Activated gamma-delta T cell treated with anti-CD3 and anti-CD28 coated beads, Interleukin-2, amount 50 U/mL, for 16 hours (primary cell): ENCODE data around the gene SLC35F1.

Experiments used
- DNase-seq: peaks from one replicate; pipeline ENCODE4 v3.0.0-alpha.2; 2020; ENCODE audit warnings: low read depth

Gene SLC35F1

GRCh38 chr6:118313762-118314161, 406.7 kb downstream of the SLC35F1 start:
- DNase-seq: no peak

- no peak for DNase-seq
These were observed 409.8 kb downstream of the SLC35F1 start for GRCh38 chr6:118316796-118317384.

GRCh38 chr6:118317581-118318563, 410.8 kb downstream of the SLC35F1 start:
- DNase-seq: no peak

- no peak for DNase-seq
These were observed 411.6 kb downstream of the SLC35F1 start for GRCh38 chr6:118318648-118319047.

GRCh38 chr6:118319416-118319815, 412.4 kb downstream of the SLC35F1 start:
- no peak for DNase-seq

- no peak for DNase-seq
These were observed 413.0 kb downstream of the SLC35F1 start for GRCh38 chr6:118319894-118320649.

- no peak for DNase-seq
These were observed 413.6 kb downstream of the SLC35F1 start for GRCh38 chr6:118320652-118321051.

GRCh38 chr6:118324116-118324515, 417.1 kb downstream of the SLC35F1 start:
- DNase-seq: no peak

- DNase-seq: no peak
These were observed 418.3 kb downstream of the SLC35F1 start for GRCh38 chr6:118325220-118325860.

GRCh38 chr6:118326712-118327111, 419.6 kb downstream of the SLC35F1 start:
- no peak for DNase-seq

- no peak for DNase-seq
These were observed 420.2 kb downstream of the SLC35F1 start for GRCh38 chr6:118327237-118327636.

- DNase-seq: no peak
These were observed 426.7 kb downstream of the SLC35F1 start for GRCh38 chr6:118333772-118334171.

GRCh38 chr6:118334634-118335033, 427.6 kb downstream of the SLC35F1 start:
- no peak for DNase-seq

GRCh38 chr6:118335325-118335816, 428.3 kb downstream of the SLC35F1 start:
- DNase-seq: no peak

GRCh38 chr6:118344014-118344670, 437.1 kb downstream of the SLC35F1 start:
- DNase-seq: no peak

GRCh38 chr6:118350881-118351430, 443.9 kb downstream of the SLC35F1 start:
- no peak for DNase-seq

- DNase-seq: no peak
These were observed 446.5 kb downstream of the SLC35F1 start for GRCh38 chr6:118353564-118353963.

GRCh38 chr6:118354641-118355040, 447.6 kb downstream of the SLC35F1 start:
- no peak for DNase-seq

GRCh38 chr6:118356054-118356453, 449.0 kb downstream of the SLC35F1 start:
- DNase-seq: no peak

- no peak for DNase-seq
These were observed 449.6 kb downstream of the SLC35F1 start for GRCh38 chr6:118356686-118357085.
